ENCODE measurements around the gene BCORL1.

GRCh38 chrX:130106071-130106470, 123.6 kb downstream of the BCORL1 start:
- TF ChIP-seq BHLHE40 (IDR thresholded peaks at IDR 0.05; ENCODE audit: low read depth, low read length) (no peak), USF2 (IDR thresholded peaks at IDR 0.05; ENCODE audit: low read depth, low read length) (no peak), MAFK (IDR thresholded peaks at IDR 0.05; ENCODE audit: low read depth, low read length) (no peak), RCOR1 (IDR thresholded peaks at IDR 0.05; ENCODE audit: insufficient replicate concordance, low read length) (no peak), POLR2A (IDR thresholded peaks at IDR 0.05; ENCODE audit: low read depth, low read length) (no peak), CTCF (conservative IDR thresholded peaks at IDR 0.05; ENCODE audit: low read depth, low read length) (no peak), MAZ (IDR thresholded peaks at IDR 0.05; ENCODE audit: borderline replicate concordance, low read depth, low read length) (no peak)

All from IMR-90 (cell line).